Right lobe of liver (tissue), 6 donors: ENCODE measurements around the gene CLEC4M. TPM values are rescaled to one million over a fixed set of nuclear protein-coding genes. Genes with fewer than 3 reads are reported as not detected.

ENCODE experiments used
- ATAC-seq, 4 donors: fragments of 200-7000 bp; cut with Tn5 transposase; one replicate each; pipeline ENCODE4 v1.9.1; 2020; ENCODE audit warnings: mild to moderate bottlenecking in 4 of 4, moderate library complexity in 4 of 4
- DNase-seq, 3 donors: peaks; one replicate each; pipeline ENCODE4 v3.0.0-alpha.2; 2020
- H3K27ac ChIP-seq, 3 donors: fragments of 200-600 bp; one replicate each; pipeline ENCODE4 v1.8.0; 2022
- H3K27me3 ChIP-seq, 2 donors: fragments of 200-600 bp; one replicate each; pipeline ENCODE4 v1.8.0; 2022
- H3K36me3 ChIP-seq, 4 donors: fragments of 200-600 bp; sonication (generic) in 1 of 4; one replicate each; pipeline versions ENCODE4 v1.5.1 to v1.8.0; 2017 to 2022; ENCODE audit warnings: control low read depth in 1 of 4
- H3K4me1 ChIP-seq, 4 donors: fragments of 200-600 bp; sonication (generic) in 1 of 4; one replicate each; pipeline versions ENCODE4 v1.5.1 to v1.8.0; 2017 to 2022; ENCODE audit warnings: control low read depth in 1 of 4
- H3K4me3 ChIP-seq, 3 donors: fragments of 200-600 bp; one replicate each; pipeline ENCODE4 v1.8.0; 2022
- H3K9me3 ChIP-seq, 4 donors: fragments of 200-600 bp; sonication (generic) in 1 of 4; one replicate each; pipeline versions ENCODE4 v1.5.1 to v1.8.0; 2017 to 2022; ENCODE audit warnings: control low read depth in 1 of 4
- CTCF ChIP-seq, 4 donors: fragments of 200-600 bp in 3 of 4; fragments of 450-650 bp in 1 of 4; IDR thresholded peaks; one replicate each; pipeline versions ENCODE4 v1.5.1 to v1.8.0; 2016 to 2022; ENCODE audit warnings: antibody characterized with exemption in 4 of 4, mild to moderate bottlenecking in 2 of 4
- POLR2A ChIP-seq: fragments of 450-650 bp; IDR thresholded peaks from one replicate; pipeline ENCODE4 v1.6.1; 2017; ENCODE audit warnings: antibody characterized with exemption, mild to moderate bottlenecking
- WGBS: methylation state at CpG from one replicate; pipeline ENCODE4 v1.1.6; 2018; ENCODE audit warnings: low coverage, low lambda C conversion rate; ENCODE audit not compliant: insufficient coverage; ENCODE audit errors: missing lambda C conversion rate; 5-methylcytosine and 5-hydroxymethylcytosine counted together
- intact Hi-C, 2 donors: fragments of 100-400 bp; cut with DNase I; formaldehyde crosslinking; loops; one replicate each; pipeline versions ENCODE4 v1.11.2 to v1.14.1; 2022
- total RNA-seq, 6 experiments: library from RNA; depleted of rRNA in 2 of 6; stranded (reverse); fragments of >200 nt in 2 of 6; fragmentation: NEBNext Ultra II Directional in 3 of 6; extraction: Animal tissue kit (Norgen Biotek cat#: 25700) in 3 of 6; gene quantifications; one replicate each; pipeline versions ENCODE4 v1.1.0 to v1.2.4, GENCODE V29; 2016 to 2023
- donor health status: DM: no; HTN: yes; CAD: no.
- donor health status: DM: no; HTN: no; CAD: no.
- donor health status: DM: no; HTN: no; CAD: no.
- donor health status: DM: no; HTN: yes; CAD: no.
- donor health status: DM: no; HTN: yes; CAD: no.

Gene CLEC4M
- total RNA-seq, 6 experiments from 2014 or later, result 12.8 to 64.8 (median 20.8) TPM

GRCh38 chr19:7818806-7819205, 55.8 kb downstream of the CLEC4M start:
- Histone ChIP-seq H3K27ac (no peak overlapping the region), H3K36me3 (no peaks in the 10 kb centered on the region), H3K4me3 (no peak overlapping the region), H3K4me1 (no peaks in the 10 kb centered on the region), H3K27me3 (no peaks in the 10 kb centered on the region), H3K9me3 (no peaks in the 10 kb centered on the region)
- intact Hi-C loops, result no loop called here
- TF ChIP-seq CTCF (IDR thresholded peaks at IDR 0.05), result no peak
- no peak for TF ChIP-seq POLR2A
- WGBS, result 60% methylated on average over 2 of the region's 2 CpGs
- DNase-seq (no peak), ATAC-seq (no peak)

Other genes with a start within 250 kb of the CLEC4M start
- gene ZNF358, start 247.1 kb upstream of the CLEC4M start, total RNA-seq, result 10 to 100 TPM; 15.3 to 35.1 (median 24.8) TPM
- gene MCOLN1, start 240.6 kb upstream of the CLEC4M start, total RNA-seq, result 10 to 100 TPM in 5 of 6 experiments, 1 to 10 TPM in 1; 9.8 to 25.2 (median 17.7) TPM
- gene PNPLA6, start 227.5 kb upstream of the CLEC4M start, total RNA-seq, result 10 to 100 TPM; 38.7 to 61.8 (median 46.5) TPM
- 10 to 100 TPM; 21.8 to 31.9 (median 23.4) TPM for gene CAMSAP3, start 167.4 kb upstream of the CLEC4M start, total RNA-seq
- gene XAB2, start 133.7 kb upstream of the CLEC4M start, total RNA-seq, result 10 to 100 TPM; 12.8 to 21.3 (median 17.8) TPM
- gene PET100, start 133.4 kb upstream of the CLEC4M start, total RNA-seq, result 10 to 100 TPM in 4 of 6 experiments, 1 to 10 TPM in 2; 6.8 to 83.9 (median 56.5) TPM
- 1 to 10 TPM in 1 of 6 experiments, under 1 TPM in 2, not detected in 3; 0.90 to 1.5 (median 0.95) TPM for gene PCP2, start 129.5 kb upstream of the CLEC4M start, total RNA-seq
- gene STXBP2, start 126.1 kb upstream of the CLEC4M start, total RNA-seq, result 10 to 100 TPM; 27.5 to 45.7 (median 39.1) TPM
- gene RETN, start 94.2 kb upstream of the CLEC4M start, total RNA-seq, result 1 to 10 TPM in 1 of 6 experiments, under 1 TPM in 1, not detected in 4; 0.63 to 2.4 TPM
- gene MCEMP1, start 86.2 kb upstream of the CLEC4M start, total RNA-seq, result under 1 TPM; 0.11 to 0.86 (median 0.34) TPM
- gene TRAPPC5, start 82.4 kb upstream of the CLEC4M start, total RNA-seq, result 10 to 100 TPM; 41.7 to 66.5 (median 52.0) TPM
- under 1 TPM in 2 of 6 experiments, not detected in 4; 0.18 to 0.29 TPM for gene FCER2, start 61.1 kb upstream of the CLEC4M start, total RNA-seq
- 10 to 100 TPM; 25.7 to 59.0 (median 38.2) TPM for gene CLEC4G, start 31.1 kb upstream of the CLEC4M start, total RNA-seq
- 1 to 10 TPM in 4 of 6 experiments, under 1 TPM in 2; 0.42 to 6.7 (median 2.8) TPM for gene CD209, start 15.7 kb upstream of the CLEC4M start, total RNA-seq
- gene EVI5L, start 67.0 kb downstream of the CLEC4M start, total RNA-seq, result 1 to 10 TPM; 3.7 to 6.3 (median 4.9) TPM
- gene PRR36, start 111.1 kb downstream of the CLEC4M start, total RNA-seq, result under 1 TPM in 4 of 6 experiments, not detected in 2; 0.07 to 0.37 (median 0.12) TPM
- 1 to 10 TPM; 1.5 to 9.6 (median 3.5) TPM for gene LRRC8E, start 125.3 kb downstream of the CLEC4M start, total RNA-seq
- gene MAP2K7, start 140.6 kb downstream of the CLEC4M start, total RNA-seq, result 10 to 100 TPM in 5 of 6 experiments, 1 to 10 TPM in 1; 9.7 to 22.1 (median 15.6) TPM
- gene TGFBR3L, start 151.6 kb downstream of the CLEC4M start, total RNA-seq, result 1 to 10 TPM in 3 of 6 experiments, under 1 TPM in 3; 0.42 to 2.9 (median 1.3) TPM
- 1 to 10 TPM; 3.5 to 7.8 (median 5.2) TPM for gene SNAPC2, start 157.1 kb downstream of the CLEC4M start, total RNA-seq
- gene CTXN1, start 162.9 kb downstream of the CLEC4M start, total RNA-seq, result under 1 TPM in 2 of 6 experiments, not detected in 4; 0.18 to 0.49 TPM
- gene TIMM44, start 180.4 kb downstream of the CLEC4M start, total RNA-seq, result 10 to 100 TPM; 26.1 to 41.7 (median 36.9) TPM
- gene ELAVL1, start 242.4 kb downstream of the CLEC4M start, total RNA-seq, result 10 to 100 TPM; 25.3 to 33.6 (median 30.3) TPM